ENCODE measurements around the gene XCR1.

XCR1 gene

DNA sequence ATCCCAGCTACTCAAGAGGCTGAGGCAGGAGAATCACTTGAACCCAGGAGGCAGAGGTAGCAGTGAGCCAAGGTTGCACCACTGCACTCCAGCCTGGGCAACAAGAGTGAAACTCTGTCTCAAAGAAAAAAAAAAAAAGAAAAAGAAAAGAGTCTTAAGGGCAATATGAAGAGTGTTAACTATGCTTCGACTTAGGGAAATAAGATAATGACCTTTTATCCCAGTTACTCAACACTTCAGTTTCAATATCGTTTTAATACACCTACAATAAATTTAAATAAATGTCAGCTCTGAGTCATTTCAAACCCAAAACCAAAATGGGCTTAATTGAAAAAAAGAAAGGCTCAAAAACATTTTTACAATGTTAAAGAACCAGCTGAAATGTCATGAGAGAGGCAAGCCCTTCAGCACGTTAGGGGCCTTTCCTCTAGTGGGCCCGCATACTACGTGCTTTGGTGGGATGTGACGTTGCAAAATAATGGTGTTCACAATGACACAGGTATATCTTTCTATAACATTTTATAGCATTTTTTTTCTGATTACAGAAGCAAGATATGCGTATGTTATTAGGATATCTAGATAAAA, 47.0 kb downstream of the XCR1 start:
- Histone ChIP-seq H3K23ac (ENCODE audit: low read length in 2 of 2) (no peak overlapping the region), H3K79me1 (replicated peaks; ENCODE audit: low read length, poor library complexity, severe bottlenecking) (peaks cover 6% of the 10 kb centered on the region), H3K4me2 (ENCODE audit: low read length, poor library complexity, severe bottlenecking) (no peak overlapping the region), H2BK120ac (ENCODE audit: low read depth, low read length) (no peak overlapping the region), H3K14ac (ENCODE audit: low read length in 2 of 2) (no peak overlapping the region), H2BK5ac (ENCODE audit: low read depth, low read length, poor library complexity, severe bottlenecking) (no peak overlapping the region), H3K18ac (ENCODE audit: low read depth in 1 of 2, low read length in 2 of 2) (no peak overlapping the region), H4K91ac (ENCODE audit: low read length) (no peak overlapping the region), H3K4me1 (ENCODE audit: control insufficient read depth, insufficient read depth, low read depth, low read length) (no peaks in the 10 kb centered on the region), H2BK12ac (ENCODE audit: low read length in 2 of 2) (no peak overlapping the region), H2AK5ac (ENCODE audit: low read length, severe bottlenecking) (no peak overlapping the region), H3K4me3 (ENCODE audit: insufficient read depth in 1 of 2, low read depth in 1 of 2, low read length in 2 of 2) (no peak overlapping the region), H2AFZ (ENCODE audit: low read depth, low read length) (no peak overlapping the region), H3K36me3 (ENCODE audit: control insufficient read depth in 1 of 2, insufficient read depth in 2 of 2, low read depth in 1 of 2, low read length in 2 of 2) (peaks cover 29 to 77% of the 10 kb centered on the region in 2 experiments), H3K9ac (ENCODE audit: low read length) (no peak overlapping the region), H3K27me3 (ENCODE audit: control insufficient read depth in 1 of 2, insufficient read depth in 1 of 2, low read length in 2 of 2) (no peaks in the 10 kb centered on the region), H2BK15ac (ENCODE audit: low read depth, poor library complexity, severe bottlenecking) (no peak overlapping the region), H3K27ac (ENCODE audit: low read length, poor library complexity, severe bottlenecking) (no peak overlapping the region), H3K9me3 (ENCODE audit: control insufficient read depth, low read length) (no peaks in the 10 kb centered on the region), H3K4ac (ENCODE audit: low read depth in 1 of 2, low read length in 2 of 2) (no peak overlapping the region), H4K8ac (ENCODE audit: low read length) (no peak overlapping the region)
- no peak for DNase-seq
- 100% methylated on average over 3 of the region's 7 CpGs for WGBS

DNA sequence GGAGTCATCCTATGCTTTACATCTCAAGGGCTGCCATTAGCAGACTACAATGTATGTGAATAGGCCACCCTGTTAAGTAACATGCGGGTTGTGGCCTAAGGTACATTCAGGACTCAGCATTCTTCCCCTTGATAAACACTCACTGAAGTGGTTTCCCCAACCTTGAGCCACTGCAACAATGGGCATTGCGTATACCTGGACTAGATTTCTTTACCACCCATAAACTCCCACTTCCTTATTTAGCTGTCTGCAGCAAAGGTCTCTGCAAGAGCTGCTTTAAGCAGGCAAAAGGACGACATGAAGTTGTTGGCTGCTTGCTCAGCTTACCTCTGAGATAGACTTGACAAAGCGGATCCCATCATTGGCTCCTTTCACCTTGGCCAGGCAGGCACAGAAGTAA, 47.9 kb downstream of the XCR1 start:
- H3K23ac ChIP-seq (ENCODE audit: low read length in 2 of 2): no peak overlapping the region
- H3K9ac ChIP-seq (ENCODE audit: low read length): no peak overlapping the region
- no peak overlapping the region for H2BK120ac ChIP-seq (ENCODE audit: low read depth, low read length)
- no peak overlapping the region for H4K8ac ChIP-seq (ENCODE audit: low read length)
- no peaks in the 10 kb centered on the region for H3K4me1 ChIP-seq (ENCODE audit: control insufficient read depth, insufficient read depth, low read depth, low read length)
- H2AFZ ChIP-seq (ENCODE audit: low read depth, low read length): no peak overlapping the region
- no peak for DNase-seq
- H3K27me3 ChIP-seq (ENCODE audit: control insufficient read depth in 1 of 2, insufficient read depth in 1 of 2, low read length in 2 of 2): no peaks in the 10 kb centered on the region
- 94% methylated on average over 4 of the region's 4 CpGs for WGBS
- no peak overlapping the region for H3K18ac ChIP-seq (ENCODE audit: low read depth in 1 of 2, low read length in 2 of 2)
- no peak overlapping the region for H3K4ac ChIP-seq (ENCODE audit: low read depth in 1 of 2, low read length in 2 of 2)
- H2AK5ac ChIP-seq (ENCODE audit: low read length, severe bottlenecking): no peak overlapping the region
- no peak overlapping the region for H3K14ac ChIP-seq (ENCODE audit: low read length in 2 of 2)
- no peak overlapping the region for H2BK5ac ChIP-seq (ENCODE audit: low read depth, low read length, poor library complexity, severe bottlenecking)
- no peak overlapping the region for H2BK15ac ChIP-seq (ENCODE audit: low read depth, poor library complexity, severe bottlenecking)
- no peaks in the 10 kb centered on the region for H3K79me1 ChIP-seq (replicated peaks; ENCODE audit: low read length, poor library complexity, severe bottlenecking)
- no peak overlapping the region for H2BK12ac ChIP-seq (ENCODE audit: low read length in 2 of 2)
- peaks cover 34 to 87% of the 10 kb centered on the region in 2 experiments for H3K36me3 ChIP-seq (ENCODE audit: control insufficient read depth in 1 of 2, insufficient read depth in 2 of 2, low read depth in 1 of 2, low read length in 2 of 2)
- no peaks in the 10 kb centered on the region for H3K9me3 ChIP-seq (ENCODE audit: control insufficient read depth, low read length)
- H4K91ac ChIP-seq (ENCODE audit: low read length): no peak overlapping the region
- H3K27ac ChIP-seq (ENCODE audit: low read length, poor library complexity, severe bottlenecking): no peak overlapping the region
- H3K4me2 ChIP-seq (ENCODE audit: low read length, poor library complexity, severe bottlenecking): no peak overlapping the region
- no peak overlapping the region for H3K4me3 ChIP-seq (ENCODE audit: insufficient read depth in 1 of 2, low read depth in 1 of 2, low read length in 2 of 2)

DNA sequence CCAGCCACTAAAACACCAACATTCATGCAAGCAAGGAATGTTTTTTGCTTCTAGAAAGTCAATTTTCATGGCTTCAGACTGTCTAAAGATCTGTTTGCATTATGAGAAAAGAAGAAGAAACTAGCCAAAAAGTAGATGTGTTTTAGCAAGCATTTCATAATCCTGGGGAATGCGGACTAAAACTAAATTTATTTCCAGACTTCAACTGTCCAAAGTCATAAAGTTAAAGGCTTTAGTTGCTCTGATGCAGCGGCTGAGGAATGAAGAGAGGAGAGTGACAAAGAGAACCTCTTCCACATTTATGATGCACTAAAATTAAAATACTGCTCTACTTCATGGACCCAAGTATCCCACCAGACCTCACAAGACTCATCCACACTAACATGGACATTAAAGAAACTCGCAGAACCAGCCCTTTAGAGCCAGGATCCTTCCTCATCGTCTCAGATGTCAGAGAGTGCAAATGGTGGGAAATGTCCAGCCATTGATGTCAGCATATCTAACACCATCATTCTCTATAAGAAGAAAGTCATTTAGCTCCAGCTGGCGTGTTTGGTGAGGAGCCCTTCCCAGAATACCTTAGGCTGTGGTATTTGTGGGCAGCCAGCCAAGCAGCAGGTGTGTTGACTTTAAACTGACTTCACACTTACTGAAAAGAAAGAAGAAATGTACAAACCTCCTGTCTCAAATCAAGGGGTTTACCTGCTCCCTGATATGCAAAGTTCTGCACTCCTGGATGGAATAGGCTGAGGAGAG, 49.1 kb downstream of the XCR1 start:
- H3K4ac ChIP-seq (ENCODE audit: low read depth in 1 of 2, low read length in 2 of 2): no peak overlapping the region
- no peaks in the 10 kb centered on the region for H3K9me3 ChIP-seq (ENCODE audit: control insufficient read depth, low read length)
- H2AK5ac ChIP-seq (ENCODE audit: low read length, severe bottlenecking): no peak overlapping the region
- H3K27me3 ChIP-seq (ENCODE audit: control insufficient read depth in 1 of 2, insufficient read depth in 1 of 2, low read length in 2 of 2): no peaks in the 10 kb centered on the region
- H3K36me3 ChIP-seq (ENCODE audit: control insufficient read depth in 1 of 2, insufficient read depth in 2 of 2, low read depth in 1 of 2, low read length in 2 of 2): peaks cover 30 to 84% of the 10 kb centered on the region in 2 experiments
- H3K27ac ChIP-seq (ENCODE audit: low read length, poor library complexity, severe bottlenecking): no peak overlapping the region
- H3K18ac ChIP-seq (ENCODE audit: low read depth in 1 of 2, low read length in 2 of 2): no peak overlapping the region
- no peak overlapping the region for H2AFZ ChIP-seq (ENCODE audit: low read depth, low read length)
- no peak overlapping the region for H2BK12ac ChIP-seq (ENCODE audit: low read length in 2 of 2)
- H3K14ac ChIP-seq (ENCODE audit: low read length in 2 of 2): no peak overlapping the region
- 100% methylated on average over 5 of the region's 5 CpGs for WGBS
- no peak overlapping the region for H3K23ac ChIP-seq (ENCODE audit: low read length in 2 of 2)
- H3K4me3 ChIP-seq (ENCODE audit: insufficient read depth in 1 of 2, low read depth in 1 of 2, low read length in 2 of 2): no peak overlapping the region
- no peak overlapping the region for H4K91ac ChIP-seq (ENCODE audit: low read length)
- no peaks in the 10 kb centered on the region for H3K79me1 ChIP-seq (replicated peaks; ENCODE audit: low read length, poor library complexity, severe bottlenecking)
- H2BK5ac ChIP-seq (ENCODE audit: low read depth, low read length, poor library complexity, severe bottlenecking): no peak overlapping the region
- no peak overlapping the region for H2BK15ac ChIP-seq (ENCODE audit: low read depth, poor library complexity, severe bottlenecking)
- H3K4me1 ChIP-seq (ENCODE audit: control insufficient read depth, insufficient read depth, low read depth, low read length): no peaks in the 10 kb centered on the region
- no peak overlapping the region for H4K8ac ChIP-seq (ENCODE audit: low read length)
- no peak overlapping the region for H2BK120ac ChIP-seq (ENCODE audit: low read depth, low read length)
- H3K4me2 ChIP-seq (ENCODE audit: low read length, poor library complexity, severe bottlenecking): no peak overlapping the region
- no peak overlapping the region for H3K9ac ChIP-seq (ENCODE audit: low read length)
- no peak for DNase-seq

DNA sequence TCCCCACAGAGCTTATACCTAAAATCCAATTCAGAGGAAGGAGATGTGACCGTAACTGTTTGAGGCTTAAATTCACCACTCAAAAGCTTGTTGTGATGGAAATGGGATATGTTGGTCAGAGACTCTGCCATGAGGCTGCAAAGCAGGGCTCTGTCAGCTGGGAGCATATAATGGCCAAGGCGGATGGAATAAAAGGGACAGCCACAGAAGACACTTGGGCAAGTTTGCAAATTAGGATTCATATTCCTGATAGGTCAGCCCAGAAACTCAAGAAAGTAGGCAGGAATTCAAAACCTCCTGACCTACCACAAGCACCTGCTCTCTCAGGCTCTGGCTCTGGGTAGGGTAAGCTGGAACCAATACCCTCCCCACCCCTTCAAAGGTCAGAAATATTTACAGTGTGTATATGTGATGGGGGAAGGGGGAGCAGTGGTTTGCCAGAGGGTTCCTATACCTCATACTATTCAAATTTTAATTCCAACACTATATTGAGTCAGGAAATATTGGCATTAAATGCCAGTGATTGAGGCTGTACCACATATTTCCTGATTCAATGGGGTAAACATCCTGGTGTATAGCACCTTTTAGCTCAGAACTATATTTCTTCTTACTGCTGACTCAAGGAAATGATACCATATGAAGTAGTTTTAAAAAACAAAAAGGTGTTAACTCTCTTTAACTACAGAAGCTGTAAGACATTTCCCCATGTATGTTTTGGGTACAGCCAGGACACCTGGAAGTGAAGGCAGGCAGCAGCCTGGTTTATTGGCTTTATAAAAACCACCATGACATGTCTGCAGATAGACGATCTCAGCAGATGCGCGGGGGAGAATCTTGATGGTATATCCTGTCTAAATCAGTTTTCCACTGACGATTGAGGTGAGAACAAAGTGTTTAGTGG, 50.8 kb downstream of the XCR1 start:
- no peak for DNase-seq
- Histone ChIP-seq H3K27me3 (ENCODE audit: control insufficient read depth in 1 of 2, insufficient read depth in 1 of 2, low read length in 2 of 2) (no peaks in the 10 kb centered on the region), H3K14ac (ENCODE audit: low read length in 2 of 2) (no peak overlapping the region), H3K9me3 (ENCODE audit: control insufficient read depth, low read length) (no peaks in the 10 kb centered on the region), H3K36me3 (ENCODE audit: control insufficient read depth in 1 of 2, insufficient read depth in 2 of 2, low read depth in 1 of 2, low read length in 2 of 2) (peaks cover 24 to 77% of the 10 kb centered on the region in 2 experiments), H2BK12ac (ENCODE audit: low read length in 2 of 2) (no peak overlapping the region), H4K91ac (ENCODE audit: low read length) (no peak overlapping the region), H2BK15ac (ENCODE audit: low read depth, poor library complexity, severe bottlenecking) (no peak overlapping the region), H3K18ac (ENCODE audit: low read depth in 1 of 2, low read length in 2 of 2) (no peak overlapping the region), H3K4me2 (ENCODE audit: low read length, poor library complexity, severe bottlenecking) (no peak overlapping the region), H3K23ac (ENCODE audit: low read length in 2 of 2) (no peak overlapping the region), H3K4me1 (ENCODE audit: control insufficient read depth, insufficient read depth, low read depth, low read length) (peaks cover 4% of the 10 kb centered on the region), H3K4ac (ENCODE audit: low read depth in 1 of 2, low read length in 2 of 2) (no peak overlapping the region), H2AFZ (ENCODE audit: low read depth, low read length) (no peak overlapping the region), H3K79me1 (replicated peaks; ENCODE audit: low read length, poor library complexity, severe bottlenecking) (no peaks in the 10 kb centered on the region), H2AK5ac (ENCODE audit: low read length, severe bottlenecking) (no peak overlapping the region), H2BK120ac (ENCODE audit: low read depth, low read length) (no peak overlapping the region), H3K4me3 (ENCODE audit: insufficient read depth in 1 of 2, low read depth in 1 of 2, low read length in 2 of 2) (no peak overlapping the region), H3K9ac (ENCODE audit: low read length) (no peak overlapping the region), H4K8ac (ENCODE audit: low read length) (no peak overlapping the region), H2BK5ac (ENCODE audit: low read depth, low read length, poor library complexity, severe bottlenecking) (no peak overlapping the region), H3K27ac (ENCODE audit: low read length, poor library complexity, severe bottlenecking) (no peak overlapping the region)
- WGBS: 97% methylated on average over 6 of the region's 6 CpGs
